GM10266 (cell line): ENCODE results near the gene DCN.
"Not testable (repeated sequence)": the region's sequence is repeated elsewhere in the genome, so short reads cannot be mapped to it uniquely, and the experiment has no call there.

ENCODE experiments used
- DNase-seq: peaks from one replicate; pipeline ENCODE4 v3.0.0; 2012; ENCODE audit errors: extremely low spot score
- TF ChIP-seq, protein P1 (sequence below): IDR thresholded peaks from 2 replicates; pipeline ENCODE4 v1.5.1; 2012; ENCODE audit warnings: mild to moderate bottlenecking, low read depth; ENCODE audit not compliant: control insufficient read depth, insufficient read depth; ENCODE audit errors: missing control alignments

The DCN gene

DNA sequence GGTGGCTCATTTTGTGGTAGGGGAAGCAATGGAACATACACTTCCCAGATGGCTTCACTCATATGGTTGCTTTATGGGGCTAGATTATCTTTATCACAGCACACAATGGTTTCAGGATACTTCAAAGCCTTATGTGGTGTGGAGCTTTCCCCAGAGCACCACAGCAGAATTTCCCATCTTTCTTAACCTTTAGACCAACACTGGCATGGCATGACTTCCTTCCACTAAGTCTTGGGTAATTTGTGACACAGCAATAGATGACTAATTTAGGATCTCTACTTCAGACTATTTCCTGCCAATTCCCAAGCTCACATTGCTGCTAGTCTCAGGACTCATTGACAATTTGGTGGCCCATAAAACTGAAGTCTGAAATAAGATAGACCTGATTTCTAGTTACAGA, 36.9 kb upstream of the DCN start:
- no peak for DNase-seq
- TF ChIP-seq, protein P1, sequence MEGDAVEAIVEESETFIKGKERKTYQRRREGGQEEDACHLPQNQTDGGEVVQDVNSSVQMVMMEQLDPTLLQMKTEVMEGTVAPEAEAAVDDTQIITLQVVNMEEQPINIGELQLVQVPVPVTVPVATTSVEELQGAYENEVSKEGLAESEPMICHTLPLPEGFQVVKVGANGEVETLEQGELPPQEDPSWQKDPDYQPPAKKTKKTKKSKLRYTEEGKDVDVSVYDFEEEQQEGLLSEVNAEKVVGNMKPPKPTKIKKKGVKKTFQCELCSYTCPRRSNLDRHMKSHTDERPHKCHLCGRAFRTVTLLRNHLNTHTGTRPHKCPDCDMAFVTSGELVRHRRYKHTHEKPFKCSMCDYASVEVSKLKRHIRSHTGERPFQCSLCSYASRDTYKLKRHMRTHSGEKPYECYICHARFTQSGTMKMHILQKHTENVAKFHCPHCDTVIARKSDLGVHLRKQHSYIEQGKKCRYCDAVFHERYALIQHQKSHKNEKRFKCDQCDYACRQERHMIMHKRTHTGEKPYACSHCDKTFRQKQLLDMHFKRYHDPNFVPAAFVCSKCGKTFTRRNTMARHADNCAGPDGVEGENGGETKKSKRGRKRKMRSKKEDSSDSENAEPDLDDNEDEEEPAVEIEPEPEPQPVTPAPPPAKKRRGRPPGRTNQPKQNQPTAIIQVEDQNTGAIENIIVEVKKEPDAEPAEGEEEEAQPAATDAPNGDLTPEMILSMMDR, result no peak

GRCh38 chr12:91216871-91217270, 34.3 kb upstream of the DCN start:
- DNase-seq, result no peak
- TF ChIP-seq, protein P1, result no peak

DNA sequence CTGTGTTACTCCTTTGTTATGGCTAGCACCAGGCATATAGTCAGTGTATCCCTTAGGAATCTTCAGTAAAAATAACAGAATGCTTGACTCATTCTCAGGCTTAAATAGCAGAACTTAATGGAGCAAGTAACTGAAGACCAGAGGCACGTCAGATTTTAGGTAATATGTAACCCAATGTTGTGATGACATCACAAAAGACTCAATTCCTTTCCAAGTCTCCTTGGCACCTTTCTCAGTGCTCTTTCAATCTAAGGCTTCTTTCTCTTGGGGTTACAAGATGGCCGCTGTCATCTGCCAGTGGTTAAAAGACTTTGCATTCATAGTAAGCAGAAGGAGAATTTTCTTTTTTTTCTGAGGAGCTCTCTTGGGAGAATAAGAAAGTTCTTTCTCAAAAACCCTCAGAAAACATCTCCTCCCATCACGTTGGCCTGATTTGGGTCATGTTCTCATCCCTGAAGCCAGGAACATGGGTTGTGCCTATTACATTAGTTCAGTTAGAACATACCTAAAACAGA, 33.4 kb upstream of the DCN start:
- TF ChIP-seq, protein P1, result no peak

GRCh38 chr12:91211866-91212265, 29.2 kb upstream of the DCN start:
- TF ChIP-seq, protein P1, result no peak
- no peak for DNase-seq

More for the DNA sequence above, 33.4 kb upstream of the DCN start:
- DNase-seq, result no peak

DNA sequence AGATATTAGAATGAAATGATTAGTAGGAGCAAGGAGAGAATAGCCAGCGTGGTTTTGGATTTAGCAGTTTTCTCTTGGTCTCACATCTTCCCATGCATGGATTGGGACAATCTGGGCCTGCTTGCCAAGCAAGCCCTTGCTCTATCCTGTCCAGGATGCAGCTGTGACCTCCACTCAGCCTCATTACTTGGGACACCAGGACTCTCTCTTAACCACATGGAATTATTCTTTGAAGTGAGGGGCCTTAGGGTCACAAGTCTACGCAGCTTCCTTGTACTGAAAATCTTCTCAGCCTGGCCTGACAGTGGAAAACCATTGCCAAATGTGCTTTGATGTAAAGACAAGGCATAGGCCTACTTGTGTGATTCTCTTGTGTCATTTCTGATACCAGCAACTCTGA, 28.0 kb upstream of the DCN start:
- DNase-seq, result no peak
- TF ChIP-seq, protein P1, result no peak

- DNase-seq, result no peak
- TF ChIP-seq, protein P1, result no peak
Observed at GRCh38 chr12:91210144-91210543, 27.5 kb upstream of the DCN start.

- not testable (repeated sequence) for DNase-seq
Observed at GRCh38 chr12:91207301-91207700, 24.7 kb upstream of the DCN start.

GRCh38 chr12:91205811-91206210, 23.2 kb upstream of the DCN start:
- TF ChIP-seq, protein P1, result no peak
- DNase-seq, result no peak
